GM13976 (cell line): ENCODE data around the gene C19orf67.

Source experiments
- DNase-seq: peaks from one replicate; pipeline ENCODE4 v3.0.0; 2012; ENCODE audit warnings: low spot score
- CTCF ChIP-seq: IDR thresholded peaks from 2 replicates; pipeline ENCODE4 v1.5.1; 2012; ENCODE audit warnings: borderline replicate concordance, mild to moderate bottlenecking; ENCODE audit not compliant: insufficient read depth; ENCODE audit errors: extremely low read depth, missing control alignments, control extremely low read depth
- in situ Hi-C: fragments of 300-500 bp; cut with MboI; formaldehyde crosslinking; loops from one replicate; pipeline ENCODE4 v1.12.0; 2022; ENCODE audit warnings: low sequenced_read_pairs, mixed read lengths, inconsistent platforms; ENCODE audit not compliant: unreplicated experiment

C19orf67 gene

GRCh38 chr19:14102756-14103155, 17.2 kb upstream of the C19orf67 start:
- DNase-seq = no peak
- no peak for TF ChIP-seq CTCF
- in situ Hi-C loops = no loop called here

GRCh38 chr19:14102102-14102696, 16.6 kb upstream of the C19orf67 start:
- no peak for TF ChIP-seq CTCF
- in situ Hi-C loops = no loop called here
- DNase-seq = no peak

- no peak for TF ChIP-seq CTCF
- no peak for DNase-seq
- in situ Hi-C loops = no loop called here
Observed at GRCh38 chr19:14101003-14101545, 15.5 kb upstream of the C19orf67 start.

GRCh38 chr19:14097532-14098151, 12.1 kb upstream of the C19orf67 start:
- no peak for DNase-seq
- TF ChIP-seq CTCF = no peak
- in situ Hi-C loops = no loop called here

GRCh38 chr19:14096272-14096992, 10.8 kb upstream of the C19orf67 start:
- in situ Hi-C loops = no loop called here
- TF ChIP-seq CTCF = no peak
- no peak for DNase-seq

- in situ Hi-C loops = no loop called here
- TF ChIP-seq CTCF = no peak
- DNase-seq = no peak
Observed at GRCh38 chr19:14094854-14095253, 9.3 kb upstream of the C19orf67 start.
